KOPT-K1 (cell line): Measurements from ENCODE around the gene PPP4C.
"Not testable (repeated sequence)": the region's sequence is repeated elsewhere in the genome, so short reads cannot be mapped to it uniquely, and the experiment has no call there.

Source experiments
- H3K27ac ChIP-seq: fragments of 200-600 bp; sonication (generic); 2 replicates; pipeline ENCODE4 v1.5.1; 2016; ENCODE audit warnings: antibody characterized with exemption, mild to moderate bottlenecking, low read depth, low read length; ENCODE audit not compliant: poor library complexity, severe bottlenecking
- H3K36me3 ChIP-seq: fragments of 200-600 bp; sonication (generic); 2 replicates; pipeline ENCODE4 v1.5.1; 2017; ENCODE audit warnings: antibody characterized with exemption, mild to moderate bottlenecking, low read length, moderate library complexity; ENCODE audit not compliant: insufficient read depth
- H3K9me3 ChIP-seq: fragments of 200-600 bp; sonication (generic); 2 replicates; pipeline ENCODE4 v1.5.1; 2017; ENCODE audit warnings: antibody characterized with exemption, low read length, mild to moderate bottlenecking; ENCODE audit not compliant: insufficient read depth, poor library complexity, severe bottlenecking

The PPP4C gene

DNA sequence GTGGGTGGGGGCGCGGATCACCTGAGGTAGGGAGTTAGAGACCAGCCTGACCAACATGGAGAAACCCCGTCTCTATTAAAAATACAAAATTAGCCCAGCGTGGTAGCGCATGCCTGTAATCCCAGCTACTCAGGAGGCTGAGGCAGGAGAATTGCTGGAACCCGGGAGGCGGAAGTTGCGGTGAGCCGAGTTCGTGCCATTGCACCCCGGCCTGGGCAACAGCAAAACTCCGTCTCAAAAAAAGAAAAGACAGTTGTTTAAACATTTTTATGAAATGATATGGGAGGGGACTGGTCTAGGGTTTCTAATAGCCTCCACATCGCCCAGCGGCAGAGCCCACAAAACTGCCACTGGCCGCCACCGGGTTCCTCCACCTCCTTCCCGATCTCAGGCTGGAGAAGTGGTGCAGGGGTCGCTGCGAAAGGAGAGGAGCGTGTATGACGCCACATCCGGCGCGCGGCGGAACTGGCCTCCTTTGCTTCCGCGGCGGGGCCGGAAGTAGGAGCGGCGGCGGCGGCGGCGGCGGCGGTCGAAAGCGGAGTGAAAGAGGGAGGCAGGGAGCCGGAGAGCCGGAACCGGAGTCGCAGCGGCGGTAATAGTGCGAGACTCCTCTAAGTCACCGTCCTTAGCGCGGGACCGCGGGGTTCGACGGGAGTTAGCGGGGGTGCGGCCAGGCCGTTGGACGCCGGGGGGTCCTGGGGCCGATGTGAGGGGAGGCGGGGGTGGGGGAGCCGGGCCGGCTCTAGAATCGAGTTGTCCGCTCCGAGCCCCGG, at the start of gene PPP4C:
Gene PPP4C, plus strand, starts transcription at position 492 of the 773 bp plus-strand sequence. CDS start 384 bp downstream, outside the sequence.
- Histone ChIP-seq H3K36me3 (peaks cover 70% of the 10 kb centered on the region), H3K9me3 (no peaks in the 10 kb centered on the region), H3K27ac (peak within 1 kb of the TSS; percentile 69)

DNA sequence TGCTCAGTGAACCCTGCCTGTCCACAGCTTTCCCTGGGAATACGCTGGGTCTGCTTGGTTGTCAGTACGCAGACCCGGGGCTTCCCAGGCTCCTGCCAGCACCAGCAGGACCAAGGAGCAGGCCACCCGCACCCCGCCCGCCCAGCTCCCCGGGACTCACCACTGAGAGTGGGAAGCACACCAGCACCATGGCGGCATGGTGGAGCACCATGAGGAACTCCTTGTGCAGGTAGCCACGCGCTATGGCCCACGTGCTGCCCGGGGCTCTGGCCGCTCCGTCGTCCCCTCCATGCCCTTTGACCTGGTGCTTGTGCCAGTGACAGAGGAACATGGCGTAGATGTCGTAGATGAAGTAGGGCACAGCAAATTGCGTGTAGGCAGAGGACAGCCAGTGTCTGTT, 49.3 kb upstream of the PPP4C start:
- no peaks in the 10 kb centered on the region for H3K36me3 ChIP-seq
- no peak overlapping the region for H3K27ac ChIP-seq
- no peaks in the 10 kb centered on the region for H3K9me3 ChIP-seq

DNA sequence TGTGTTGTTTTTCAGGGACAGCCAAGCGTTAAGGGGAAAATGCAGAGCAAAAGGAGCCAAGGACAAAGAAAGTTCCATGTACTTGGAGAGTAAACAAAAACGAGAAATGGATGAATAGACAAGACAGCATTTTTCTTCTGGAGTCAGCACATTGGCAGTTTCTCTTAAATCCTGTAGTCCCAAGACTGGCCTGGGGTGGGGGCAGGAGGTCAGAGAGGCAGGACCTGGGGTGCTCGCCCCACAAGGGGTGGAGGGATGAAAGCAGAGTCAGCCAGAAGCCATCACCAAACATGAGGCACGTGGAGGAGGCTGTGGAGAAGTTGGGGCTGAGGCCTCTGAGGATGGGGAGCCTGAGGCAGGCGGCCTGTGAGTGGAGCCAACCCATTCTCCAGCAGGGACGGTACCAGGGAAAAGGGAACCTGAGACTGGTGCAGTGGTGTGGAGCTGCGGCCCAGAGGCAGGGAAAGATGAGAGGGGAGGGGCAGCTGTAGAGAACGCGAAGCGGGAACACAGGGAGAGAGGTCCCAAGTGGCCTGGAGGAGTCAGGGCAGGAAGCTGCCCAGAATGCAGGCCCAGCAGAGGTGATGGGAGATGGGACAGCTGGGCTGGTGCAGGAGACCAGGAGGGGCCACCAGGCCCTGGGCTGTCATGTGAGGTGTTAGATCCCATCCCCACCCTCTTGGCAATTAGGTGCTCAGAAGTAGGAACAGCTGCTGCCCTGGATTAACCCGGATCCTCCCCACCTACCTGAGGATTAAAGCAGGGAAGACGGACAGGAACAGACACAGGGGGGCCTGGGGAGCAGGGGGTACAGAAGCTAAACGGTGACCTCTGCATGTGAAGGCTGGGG, 48.0 kb upstream of the PPP4C start:
- H3K9me3 ChIP-seq = no peaks in the 10 kb centered on the region
- no peak overlapping the region for H3K27ac ChIP-seq
- no peaks in the 10 kb centered on the region for H3K36me3 ChIP-seq

DNA sequence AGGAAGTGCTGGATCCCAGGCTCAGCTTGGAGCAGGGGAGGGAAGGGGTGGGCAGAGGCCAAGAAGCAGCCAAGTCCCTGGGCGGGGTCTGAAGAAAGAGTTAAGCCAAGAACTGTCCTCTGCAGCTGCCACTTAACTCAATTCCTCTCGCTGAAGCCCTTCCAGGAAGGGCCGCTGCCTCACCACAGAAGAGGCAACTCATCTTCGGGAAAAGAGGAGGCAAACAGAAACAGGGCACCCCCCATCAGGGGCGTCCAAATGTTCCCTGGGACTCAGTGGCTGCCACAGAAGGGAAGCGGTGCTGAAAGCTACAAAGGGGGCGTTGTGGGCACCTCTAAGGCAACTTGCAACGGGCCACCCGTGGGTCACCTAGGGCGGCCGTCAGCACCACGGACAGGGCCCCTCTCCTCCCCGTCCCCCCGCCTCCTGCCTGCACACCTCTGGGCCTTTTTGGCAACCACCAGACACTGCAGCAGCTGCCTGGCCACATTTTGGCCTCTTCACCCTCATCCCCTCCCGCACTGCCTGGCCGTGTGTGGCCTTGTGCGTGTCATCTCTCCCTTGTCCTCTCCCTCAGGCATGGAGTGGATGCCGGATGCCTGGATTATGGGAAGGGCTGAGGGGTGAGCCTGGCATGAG, 47.2 kb upstream of the PPP4C start:
- Histone ChIP-seq H3K36me3 (no peaks in the 10 kb centered on the region), H3K27ac (no peak overlapping the region), H3K9me3 (no peaks in the 10 kb centered on the region)

DNA sequence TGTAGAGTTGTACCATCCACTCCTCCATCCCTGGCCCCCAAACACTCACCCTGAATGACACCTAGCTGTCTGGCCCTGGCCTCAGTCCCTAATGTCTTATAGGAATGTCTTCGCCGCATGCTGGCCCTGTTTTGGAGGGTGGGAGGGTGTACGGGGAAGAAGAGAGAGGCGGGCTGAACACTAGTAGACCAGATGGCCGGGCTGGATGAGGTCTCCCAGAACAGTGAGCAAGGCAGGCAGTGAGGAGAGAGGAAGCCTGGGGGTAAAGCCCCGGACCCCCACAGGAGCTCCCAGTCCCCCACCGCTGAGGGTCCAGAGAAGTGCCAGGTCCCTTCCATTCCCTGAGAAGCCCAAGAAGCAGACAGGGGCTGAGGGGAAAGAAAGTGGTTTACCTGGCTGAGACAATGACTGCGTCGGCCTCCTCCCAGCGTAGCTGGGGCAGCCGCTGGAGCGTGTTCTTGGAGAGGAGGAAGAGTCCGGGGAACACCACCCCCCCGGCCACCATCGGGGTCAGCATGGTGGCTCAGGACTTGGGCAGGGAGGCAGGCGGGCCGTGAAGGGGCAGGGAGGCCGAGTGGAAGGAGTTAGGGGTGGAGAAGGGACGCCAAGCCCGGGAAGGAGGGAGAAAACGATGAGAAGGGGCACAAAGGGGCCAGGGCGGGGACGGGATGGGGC, 45.6 kb upstream of the PPP4C start:
- Histone ChIP-seq H3K36me3 (no peaks in the 10 kb centered on the region), H3K27ac (no peak overlapping the region), H3K9me3 (no peaks in the 10 kb centered on the region)

DNA sequence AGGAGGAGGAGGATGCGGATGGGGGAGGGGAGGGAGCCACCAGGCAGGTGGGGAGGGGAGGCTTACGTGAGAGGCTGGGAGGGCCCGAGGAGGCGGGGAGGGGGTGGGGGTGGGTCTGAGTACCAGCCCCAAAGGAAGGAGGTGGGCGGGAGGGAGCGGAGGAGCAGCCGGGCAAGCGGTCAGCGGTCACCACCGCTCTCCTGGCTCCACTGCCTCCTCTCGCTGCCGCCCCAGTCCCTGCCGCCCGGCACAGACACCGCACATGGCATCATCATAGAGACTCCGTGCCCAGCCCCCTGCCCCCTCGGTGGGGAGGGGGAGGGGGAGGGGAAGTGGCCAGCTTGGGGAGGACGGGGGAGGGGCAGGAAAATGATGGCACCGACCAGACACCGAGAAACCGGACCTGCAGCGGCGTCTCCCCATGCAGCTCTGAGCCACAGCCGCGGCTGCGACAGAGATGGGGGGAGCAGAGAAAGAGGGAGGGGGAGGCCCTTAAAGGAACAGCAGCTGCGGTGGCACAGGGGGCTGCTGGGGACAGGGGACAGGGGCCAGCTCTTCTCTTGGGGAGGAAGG, 44.9 kb upstream of the PPP4C start, which contains the start of gene TLCD3B:
Gene TLCD3B, minus strand, starts transcription at position 431 of the 573 bp plus-strand sequence. CDS start 744 bp downstream, outside the sequence.
- H3K36me3 ChIP-seq = no peaks in the 10 kb centered on the region
- no peak within 1 kb of the TSS for H3K27ac ChIP-seq
- no peaks in the 10 kb centered on the region for H3K9me3 ChIP-seq

DNA sequence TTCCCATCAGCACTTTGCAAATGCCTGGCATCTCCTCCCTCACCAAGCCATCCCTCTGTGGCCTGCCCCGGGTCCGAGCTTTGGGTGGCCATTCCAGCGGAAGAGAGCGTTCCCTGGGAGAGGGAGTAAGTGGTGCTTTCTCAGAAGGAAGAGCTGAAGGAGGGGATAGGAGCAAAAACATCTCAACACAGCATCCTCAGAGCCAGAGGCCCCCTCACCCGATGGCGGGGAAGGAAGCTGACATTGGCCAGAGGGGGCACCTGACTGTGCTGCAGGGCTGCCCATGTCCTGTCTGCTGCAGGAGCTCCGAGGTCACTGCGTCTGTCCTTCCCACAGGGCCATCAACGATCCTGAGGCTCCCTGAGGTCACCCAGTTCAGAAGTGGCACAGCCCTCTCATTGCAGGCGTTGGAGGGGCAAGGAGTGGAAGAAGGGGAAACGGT, 44.3 kb upstream of the PPP4C start:
- Histone ChIP-seq H3K27ac (no peak overlapping the region), H3K9me3 (no peaks in the 10 kb centered on the region), H3K36me3 (no peaks in the 10 kb centered on the region)

DNA sequence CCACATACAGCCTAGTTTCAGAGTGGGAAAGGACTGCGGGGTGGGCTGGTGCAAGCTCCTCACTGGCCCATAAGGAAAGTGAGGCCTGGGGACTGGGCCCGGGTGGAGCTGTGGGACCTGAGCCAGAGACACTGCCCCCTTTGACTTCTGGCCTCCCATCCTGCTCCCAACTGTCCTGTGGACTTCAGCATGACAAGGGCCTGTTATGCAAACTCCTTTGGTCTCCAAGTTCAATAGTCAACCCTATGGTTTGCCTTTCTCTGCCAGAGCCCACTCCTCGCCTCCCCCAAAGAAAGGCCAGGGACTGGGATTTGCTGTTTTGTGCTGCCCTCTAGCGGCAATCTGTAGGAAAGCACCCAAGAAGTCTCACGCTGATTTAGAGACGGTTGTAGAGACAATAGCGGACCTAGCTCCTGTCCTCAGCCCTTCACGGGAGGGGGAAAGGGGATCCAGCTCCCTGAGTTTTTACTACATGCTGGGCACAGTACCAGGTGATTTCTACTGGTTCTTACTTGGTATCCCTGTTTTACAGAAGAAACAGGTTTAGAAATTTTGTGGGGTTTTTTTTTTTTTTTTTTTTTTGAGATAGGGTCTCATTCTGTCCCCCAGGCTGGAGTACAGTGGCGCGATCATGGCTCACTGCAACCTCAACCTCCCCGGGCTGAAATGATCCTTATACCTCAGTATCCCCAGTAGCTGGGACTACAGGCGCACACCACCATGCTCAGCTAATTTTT, 43.5 kb upstream of the PPP4C start:
- Histone ChIP-seq H3K9me3 (no peaks in the 10 kb centered on the region), H3K36me3 (no peaks in the 10 kb centered on the region), H3K27ac (no peak overlapping the region)

DNA sequence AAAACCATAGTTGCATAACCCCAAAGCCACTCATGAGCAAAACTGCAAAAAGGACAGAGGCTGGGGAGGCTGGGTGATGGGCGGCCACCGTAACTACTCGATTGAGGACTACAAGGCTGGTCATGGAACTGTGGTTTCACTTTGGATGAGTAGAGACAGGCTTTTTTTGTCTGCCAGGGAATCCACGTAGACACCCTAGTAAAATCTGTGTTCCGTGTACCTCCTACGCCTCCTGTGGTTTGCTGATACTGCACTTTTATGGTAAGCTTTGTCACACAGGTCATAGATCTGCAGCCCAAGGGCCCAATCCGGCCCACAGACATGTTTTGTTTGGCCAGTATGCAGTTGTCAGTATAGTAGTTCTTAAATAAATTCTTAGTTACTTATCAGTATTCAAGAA, 42.5 kb upstream of the PPP4C start:
- Histone ChIP-seq H3K9me3 (no peaks in the 10 kb centered on the region), H3K27ac (no peak overlapping the region), H3K36me3 (no peaks in the 10 kb centered on the region)

DNA sequence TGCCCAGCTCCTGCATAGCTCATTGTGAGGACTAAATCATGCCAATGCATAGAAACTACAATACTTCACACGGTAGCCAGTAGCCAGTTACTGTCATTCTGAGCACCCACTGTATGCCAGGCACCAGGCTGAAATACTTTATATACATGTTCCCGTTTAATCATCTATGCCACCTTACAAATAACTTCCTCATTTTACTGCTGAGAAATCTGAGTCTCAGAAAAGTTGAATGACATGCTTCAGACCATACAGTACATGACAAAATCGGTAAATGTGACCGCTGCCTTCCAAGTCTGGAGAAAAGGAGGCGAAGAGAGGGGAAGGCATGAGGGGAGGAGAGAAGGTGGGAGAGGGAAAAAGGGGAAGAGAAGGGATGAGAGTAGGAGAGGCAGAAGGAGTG, 35.6 kb upstream of the PPP4C start:
- H3K36me3 ChIP-seq = no peaks in the 10 kb centered on the region
- no peaks in the 10 kb centered on the region for H3K9me3 ChIP-seq
- H3K27ac ChIP-seq = no peak overlapping the region

DNA sequence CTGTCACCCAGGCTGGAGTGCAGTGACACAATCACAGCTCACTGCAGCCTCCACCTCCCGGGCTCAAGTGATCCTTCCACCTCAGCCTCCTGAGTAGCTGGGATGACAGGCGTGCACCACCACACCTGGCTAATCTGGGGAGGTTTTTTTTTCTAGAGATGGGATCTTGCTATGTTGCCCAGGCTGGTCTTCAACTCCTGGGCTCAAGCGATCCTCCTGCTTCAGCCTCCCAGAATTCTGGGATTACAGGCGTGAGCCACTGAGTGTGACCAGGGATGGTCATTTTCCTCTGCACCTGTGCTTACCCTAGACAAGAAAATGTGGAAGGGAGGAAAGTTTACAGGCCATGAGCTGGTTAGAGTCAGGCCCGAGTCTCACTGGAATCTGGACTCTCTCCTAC, 35.1 kb upstream of the PPP4C start:
- H3K9me3 ChIP-seq, H3K36me3 ChIP-seq, H3K27ac ChIP-seq: not testable (repeated sequence)

DNA sequence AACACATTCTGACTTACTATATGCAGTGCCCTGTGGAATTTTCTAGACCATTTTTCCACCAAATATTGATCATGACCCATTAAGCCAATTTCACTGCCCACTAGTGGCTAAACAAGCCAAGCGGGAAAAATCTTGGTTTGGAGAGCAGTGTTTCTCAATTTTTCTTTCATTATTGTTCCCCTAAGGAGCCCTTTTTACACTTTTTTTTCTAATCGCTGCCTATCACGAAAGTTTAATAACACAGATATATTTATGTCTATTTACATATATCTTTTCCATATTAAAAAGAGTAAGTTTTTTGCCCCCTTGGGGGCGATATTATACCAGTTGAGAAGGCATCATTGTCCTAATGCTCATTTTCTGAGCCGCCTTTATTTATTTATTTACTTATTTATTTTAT, 34.0 kb upstream of the PPP4C start:
- no peaks in the 10 kb centered on the region for H3K9me3 ChIP-seq
- H3K27ac ChIP-seq = no peak overlapping the region
- no peaks in the 10 kb centered on the region for H3K36me3 ChIP-seq

DNA sequence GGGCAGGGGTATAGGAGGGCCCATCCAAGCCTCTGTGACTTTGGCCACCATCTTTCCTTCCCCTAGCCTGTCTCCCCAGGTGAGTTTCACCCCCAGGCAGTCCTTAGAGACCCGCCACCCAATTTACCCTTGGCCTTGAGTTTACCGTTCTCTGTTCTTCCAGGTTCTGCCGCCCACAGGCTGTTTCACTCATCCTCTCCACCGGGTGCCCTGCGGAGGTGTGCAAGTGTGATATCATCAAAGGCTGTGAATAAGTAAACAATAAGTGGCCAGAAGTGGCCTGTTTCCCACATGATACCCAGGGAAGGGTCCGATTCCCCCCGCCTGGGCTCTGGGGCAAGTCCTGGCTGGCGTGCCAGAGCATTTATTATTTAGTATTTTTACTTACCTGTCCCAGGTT, 29.6 kb upstream of the PPP4C start:
- H3K36me3 ChIP-seq = no peaks in the 10 kb centered on the region
- no peak overlapping the region for H3K27ac ChIP-seq
- no peaks in the 10 kb centered on the region for H3K9me3 ChIP-seq

DNA sequence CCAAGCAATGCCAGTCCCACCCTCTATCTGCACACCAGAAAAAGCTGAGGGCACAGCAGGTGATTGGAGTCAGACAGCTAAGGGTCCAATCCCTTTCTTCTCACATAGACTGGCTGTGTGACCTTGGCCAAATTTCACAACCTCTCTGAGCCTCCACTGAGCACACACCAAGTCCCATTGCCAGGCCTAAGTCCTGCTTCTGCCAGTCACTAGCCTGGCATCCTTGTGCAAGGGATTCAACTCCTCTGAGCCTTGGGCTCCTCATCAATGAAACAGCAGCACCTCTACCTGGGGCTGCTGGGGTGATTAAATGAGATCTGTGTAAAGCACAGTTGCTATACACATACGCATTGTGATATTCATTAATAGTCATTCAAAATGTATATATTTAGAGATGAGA, 29.2 kb upstream of the PPP4C start:
- no peak overlapping the region for H3K27ac ChIP-seq
- no peaks in the 10 kb centered on the region for H3K36me3 ChIP-seq
- no peaks in the 10 kb centered on the region for H3K9me3 ChIP-seq
